ENCODE measurements around the gene PARVG.

The PARVG gene

DNA sequence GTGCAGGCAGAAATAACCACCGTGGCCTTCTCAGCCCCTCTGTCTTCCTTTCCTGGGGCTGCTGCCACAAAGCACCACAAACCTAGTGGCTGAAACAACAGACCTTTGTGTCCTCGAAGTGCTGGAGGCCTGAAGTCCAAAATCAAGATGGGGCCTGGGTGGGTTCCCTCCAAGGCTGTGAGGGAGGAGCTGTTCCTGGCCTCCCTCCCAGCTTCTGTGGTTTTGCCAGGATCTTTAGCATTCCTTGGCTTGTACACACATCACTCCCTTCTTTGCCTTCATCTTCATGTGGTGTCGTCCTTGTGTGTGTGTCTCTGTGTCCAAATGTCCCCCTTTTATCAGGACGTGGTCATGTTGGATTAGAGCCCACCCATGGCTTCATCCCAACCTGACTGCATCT lies 29.0 kb upstream of the PARVG start:
- H3K4me3 ChIP-seq (ENCODE audit: low read length), result no peak overlapping the region
- DNase-seq (ENCODE audit: low read depth, low spot score), result no peak

DNA sequence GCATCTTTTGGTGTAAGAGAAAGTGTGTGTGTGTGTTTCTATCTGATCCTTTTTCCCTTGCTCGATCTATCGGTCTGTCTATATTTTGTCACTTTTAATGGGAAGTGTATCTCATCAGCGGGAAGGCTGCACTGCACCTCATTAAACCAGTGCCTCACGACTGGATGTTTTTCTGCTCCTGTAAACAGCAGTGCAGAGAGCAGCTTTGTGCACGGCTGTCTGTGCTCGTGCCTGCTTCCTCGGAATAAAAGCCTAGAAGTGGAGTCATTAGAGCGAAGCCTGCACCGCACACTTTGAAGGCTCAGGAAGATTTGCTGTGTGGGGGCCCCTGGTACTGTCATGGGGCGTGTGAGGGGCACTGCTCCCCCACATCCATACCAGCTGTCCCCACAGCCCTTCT lies 27.0 kb upstream of the PARVG start:
- no peak for DNase-seq (ENCODE audit: low read depth, low spot score)
- no peak overlapping the region for H3K4me3 ChIP-seq (ENCODE audit: low read length)

DNA sequence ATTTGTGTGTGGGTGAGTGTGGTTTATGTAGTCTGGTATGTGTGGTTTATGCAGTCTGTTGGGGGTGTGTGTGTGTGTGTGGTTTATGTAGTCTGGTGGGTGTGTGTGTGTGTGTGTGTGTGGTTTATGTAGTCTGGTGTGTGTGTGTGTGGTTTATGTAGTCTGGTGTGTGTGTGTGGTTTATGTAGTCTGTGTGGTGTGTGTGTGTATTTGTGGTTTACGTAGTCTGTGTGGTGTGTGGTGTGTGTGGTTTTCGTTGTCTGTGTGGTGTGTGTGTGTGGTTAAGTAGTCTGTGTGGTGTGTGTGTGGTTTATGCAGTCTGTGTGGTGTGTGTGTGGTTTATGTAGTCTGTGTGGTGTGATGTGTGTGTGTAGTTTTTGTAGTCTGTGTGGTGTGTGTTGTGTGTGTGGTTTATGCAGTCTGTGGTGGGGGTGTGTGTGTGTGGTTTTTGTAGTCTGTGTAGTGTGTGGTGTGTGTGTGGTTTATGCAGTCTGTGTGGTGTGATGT lies 26.2 kb upstream of the PARVG start:
- peak; percentile 59 for DNase-seq (ENCODE audit: low read depth, low spot score)
- no peak overlapping the region for H3K4me3 ChIP-seq (ENCODE audit: low read length)

DNA sequence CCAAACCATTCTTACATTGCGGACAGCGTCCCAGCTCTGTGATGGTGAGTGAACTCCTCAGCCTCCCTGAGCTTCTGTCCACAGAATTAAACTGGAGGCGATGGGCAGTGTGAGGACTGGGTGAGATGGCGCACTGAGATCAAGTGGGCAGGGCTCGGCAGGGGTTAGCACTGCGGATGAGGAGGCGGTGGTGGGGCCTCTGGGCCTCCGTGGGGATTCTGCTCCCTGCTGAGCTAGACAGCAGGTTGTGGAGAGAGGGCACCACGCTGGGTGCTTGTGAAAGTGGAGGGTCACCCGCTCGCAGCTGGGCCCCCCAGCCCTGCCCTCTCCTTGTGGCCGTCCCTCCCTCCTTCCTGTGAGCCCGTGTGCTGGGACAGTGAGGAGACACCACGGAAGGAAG lies 25.6 kb upstream of the PARVG start:
- no peak overlapping the region for H3K4me3 ChIP-seq (ENCODE audit: low read length)
- no peak for DNase-seq (ENCODE audit: low read depth, low spot score)

DNA sequence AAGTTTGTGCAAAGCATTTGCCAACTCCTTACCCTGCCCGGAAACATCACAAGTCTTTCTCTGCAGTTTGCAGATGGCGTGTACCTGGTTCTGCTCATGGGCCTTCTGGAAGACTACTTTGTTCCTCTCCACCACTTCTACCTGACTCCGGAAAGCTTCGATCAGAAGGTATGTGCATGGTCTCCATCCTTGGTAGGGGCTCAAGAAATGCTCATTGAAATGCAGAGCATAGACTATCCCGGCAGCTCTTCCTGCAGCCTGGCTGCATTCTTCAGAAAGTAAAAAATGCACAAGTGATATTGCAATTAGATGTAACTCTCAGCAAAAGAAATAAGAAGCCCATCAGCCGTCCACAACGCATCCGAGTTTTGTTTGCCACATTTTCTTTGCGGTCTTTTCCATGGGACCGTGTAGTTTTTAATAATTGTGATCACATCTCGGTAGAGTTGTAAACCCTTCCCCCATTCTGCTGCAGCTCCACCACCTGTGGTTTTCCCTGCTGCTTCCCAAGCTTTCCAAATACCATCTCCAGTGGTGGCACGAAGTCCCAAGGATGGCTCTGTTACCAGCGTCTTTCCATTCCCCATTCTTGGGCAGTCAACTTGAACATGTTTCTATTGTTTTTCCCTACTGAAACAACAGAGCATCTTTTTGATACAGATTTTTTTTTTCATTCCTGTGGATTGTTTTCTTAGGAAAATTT lies 22.7 kb upstream of the PARVG start:
- H3K4me3 ChIP-seq (ENCODE audit: low read length), result no peak overlapping the region
- DNase-seq (ENCODE audit: low read depth, low spot score), result no peak

DNA sequence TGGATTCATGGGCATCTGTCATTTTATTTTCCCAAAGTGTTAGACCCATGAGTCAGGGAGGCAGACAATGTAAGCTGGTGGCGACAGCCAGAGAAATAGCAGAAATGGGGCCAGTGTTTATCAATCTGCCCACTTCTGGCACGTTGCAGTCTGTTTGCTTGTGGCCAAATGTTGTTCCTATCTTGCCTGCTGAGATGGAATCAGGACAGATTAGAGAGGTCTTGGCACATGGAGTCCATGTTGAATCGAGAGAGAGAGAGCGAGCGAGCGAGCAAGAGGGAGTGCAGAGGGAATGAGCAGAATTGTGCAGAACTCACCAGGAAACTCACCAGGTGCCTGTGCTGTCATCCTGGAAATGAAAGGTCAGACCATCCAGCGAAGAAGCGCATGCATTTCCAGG lies 21.9 kb upstream of the PARVG start:
- no peak overlapping the region for H3K4me3 ChIP-seq (ENCODE audit: low read length)
- no peak for DNase-seq (ENCODE audit: low read depth, low spot score)

DNA sequence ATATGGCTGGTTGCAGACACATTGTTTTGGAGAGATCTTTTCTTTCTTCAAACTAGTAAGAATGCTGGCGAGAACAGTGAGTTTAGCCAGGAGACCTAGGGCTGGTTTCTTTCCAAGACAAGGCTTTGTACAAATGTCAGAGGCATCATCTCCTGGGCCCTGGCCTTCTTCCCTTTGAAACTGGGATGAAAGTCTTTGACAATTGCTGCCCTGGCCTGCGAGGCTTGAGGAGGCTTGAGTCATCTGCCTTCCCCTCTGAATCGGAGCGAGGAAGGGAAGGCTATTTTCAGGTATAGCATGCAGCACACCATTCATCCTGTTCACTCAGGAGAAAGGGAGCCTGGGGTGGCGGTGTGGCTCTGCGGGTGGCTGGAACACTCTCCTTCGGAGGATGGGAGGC lies 21.5 kb upstream of the PARVG start:
- H3K4me3 ChIP-seq (ENCODE audit: low read length), result no peak overlapping the region
- DNase-seq (ENCODE audit: low read depth, low spot score), result no peak

DNA sequence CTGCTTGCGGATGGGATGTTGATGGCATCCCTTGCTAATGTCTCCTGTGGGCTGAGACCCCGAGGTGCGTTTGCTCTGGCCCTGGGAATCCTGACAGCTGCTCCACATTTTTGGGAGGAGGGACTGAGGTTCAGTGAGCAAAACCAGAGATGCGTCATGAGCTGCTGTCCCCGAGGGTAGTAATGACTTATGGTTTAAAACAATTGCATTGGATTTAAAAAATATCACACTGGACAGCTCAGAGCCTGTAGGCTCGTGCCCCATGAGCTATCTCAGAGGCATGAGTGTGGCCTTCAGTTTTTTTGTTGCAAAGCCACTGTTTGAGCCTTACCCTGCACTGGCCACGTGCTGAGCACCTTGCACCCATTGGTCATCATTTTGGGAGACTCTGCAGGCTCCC lies 20.9 kb upstream of the PARVG start:
- no peak overlapping the region for H3K4me3 ChIP-seq (ENCODE audit: low read length)
- DNase-seq (ENCODE audit: low read depth, low spot score), result no peak

DNA sequence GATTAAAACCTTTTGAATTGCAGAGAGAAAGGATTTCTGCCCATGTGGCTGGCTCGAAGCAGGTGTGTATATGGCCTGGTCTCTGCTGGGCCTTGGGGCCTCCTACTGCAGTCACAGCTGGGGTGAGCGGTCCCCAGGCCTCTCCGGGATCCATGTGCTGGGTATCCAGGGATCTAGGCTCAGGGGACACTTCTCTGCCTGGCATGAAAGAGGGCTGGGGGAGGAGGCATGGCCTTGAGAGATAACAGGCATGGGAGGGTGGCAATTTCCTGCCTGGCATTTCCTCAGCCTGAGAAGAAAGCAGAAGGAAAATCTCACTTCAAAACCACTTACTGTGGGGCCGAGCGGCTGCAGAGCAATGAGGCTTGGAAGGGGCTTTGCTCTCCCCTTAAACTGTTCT lies 20.3 kb upstream of the PARVG start:
- no peak overlapping the region for H3K4me3 ChIP-seq (ENCODE audit: low read length)
- no peak for DNase-seq (ENCODE audit: low read depth, low spot score)

DNA sequence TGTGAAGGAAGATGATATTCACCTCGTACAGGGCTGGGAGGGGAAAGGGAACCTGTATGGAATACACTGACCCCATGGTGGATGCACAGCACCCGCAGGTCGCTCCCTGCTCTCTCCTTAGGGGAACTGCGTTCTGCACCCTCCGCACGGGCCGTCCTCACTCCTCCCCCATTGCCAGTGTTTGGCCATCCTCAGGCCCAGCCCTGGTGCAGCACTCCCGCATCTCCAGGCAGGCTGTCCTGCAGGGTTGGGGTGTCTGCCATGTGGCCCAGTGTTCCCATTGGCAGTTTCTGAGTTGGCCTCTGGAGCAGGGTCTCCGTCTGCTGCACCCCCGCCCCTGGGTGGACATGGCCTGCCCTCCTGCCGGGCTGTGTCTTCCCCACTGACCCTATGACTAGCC lies 19.1 kb upstream of the PARVG start:
- DNase-seq (ENCODE audit: low read depth, low spot score), result no peak
- H3K4me3 ChIP-seq (ENCODE audit: low read length), result no peak overlapping the region

DNA sequence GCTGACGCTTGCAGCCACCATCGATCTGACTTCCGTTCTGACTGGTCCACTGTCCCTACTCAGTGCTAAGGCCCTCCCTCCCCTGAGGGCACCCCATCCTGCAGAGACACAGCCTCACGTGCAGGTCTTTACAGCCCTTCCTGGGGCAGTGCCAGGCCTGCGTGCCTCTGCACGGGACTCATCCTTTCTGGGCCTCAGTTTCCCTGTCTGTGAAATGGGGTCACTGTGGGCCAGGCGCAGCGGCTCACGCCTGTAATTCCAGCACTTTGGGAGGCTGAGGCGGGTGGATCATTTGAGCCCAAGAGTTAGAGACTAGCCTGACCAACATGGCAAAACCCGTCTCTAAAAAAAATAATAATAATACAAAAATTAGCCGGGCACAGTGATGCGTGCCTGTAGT lies 17.8 kb upstream of the PARVG start:
- H3K4me3 ChIP-seq (ENCODE audit: low read length), result no peak overlapping the region
- DNase-seq (ENCODE audit: low read depth, low spot score), result no peak

DNA sequence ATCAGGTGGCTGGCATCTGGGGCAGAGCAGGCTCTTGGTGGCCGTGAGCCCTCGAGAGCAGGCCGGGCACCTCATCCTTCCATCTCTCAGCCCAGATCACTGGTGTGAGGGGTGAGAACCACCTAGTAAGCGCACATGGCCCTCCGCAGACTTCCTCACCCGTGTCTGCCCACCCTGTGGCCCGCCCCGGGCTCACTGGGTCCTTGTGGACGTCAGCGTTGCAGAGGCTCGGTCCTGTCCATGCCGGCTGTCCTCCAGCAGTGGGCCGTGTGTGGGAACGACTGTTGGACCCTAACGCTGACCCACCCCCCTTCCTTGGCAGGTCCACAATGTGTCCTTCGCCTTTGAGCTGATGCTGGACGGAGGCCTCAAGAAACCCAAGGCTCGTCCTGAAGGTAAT lies 17.2 kb upstream of the PARVG start:
- no peak overlapping the region for H3K4me3 ChIP-seq (ENCODE audit: low read length)
- DNase-seq (ENCODE audit: low read depth, low spot score), result no peak

DNA sequence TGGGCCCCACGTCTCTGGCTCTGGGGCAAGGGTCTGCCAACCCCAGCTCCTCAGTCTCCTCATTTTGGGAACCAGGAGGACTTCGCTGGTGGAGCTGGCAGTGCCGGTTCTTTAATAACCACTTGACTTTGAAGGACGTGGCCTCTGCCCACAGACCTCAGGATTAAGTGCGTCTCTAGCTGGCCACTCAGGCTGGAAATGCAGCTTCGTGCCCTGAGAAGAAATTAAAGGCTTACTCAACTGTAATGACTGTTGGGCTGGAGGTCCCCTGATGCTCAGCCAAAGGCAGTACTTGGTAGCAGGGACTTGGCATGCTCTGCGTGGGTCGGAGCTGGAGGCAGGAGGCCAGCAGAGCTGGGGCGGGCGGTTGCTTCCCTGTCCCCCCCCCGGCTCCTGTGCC lies 16.7 kb upstream of the PARVG start:
- no peak for DNase-seq (ENCODE audit: low read depth, low spot score)
- H3K4me3 ChIP-seq (ENCODE audit: low read length), result no peak overlapping the region

DNA sequence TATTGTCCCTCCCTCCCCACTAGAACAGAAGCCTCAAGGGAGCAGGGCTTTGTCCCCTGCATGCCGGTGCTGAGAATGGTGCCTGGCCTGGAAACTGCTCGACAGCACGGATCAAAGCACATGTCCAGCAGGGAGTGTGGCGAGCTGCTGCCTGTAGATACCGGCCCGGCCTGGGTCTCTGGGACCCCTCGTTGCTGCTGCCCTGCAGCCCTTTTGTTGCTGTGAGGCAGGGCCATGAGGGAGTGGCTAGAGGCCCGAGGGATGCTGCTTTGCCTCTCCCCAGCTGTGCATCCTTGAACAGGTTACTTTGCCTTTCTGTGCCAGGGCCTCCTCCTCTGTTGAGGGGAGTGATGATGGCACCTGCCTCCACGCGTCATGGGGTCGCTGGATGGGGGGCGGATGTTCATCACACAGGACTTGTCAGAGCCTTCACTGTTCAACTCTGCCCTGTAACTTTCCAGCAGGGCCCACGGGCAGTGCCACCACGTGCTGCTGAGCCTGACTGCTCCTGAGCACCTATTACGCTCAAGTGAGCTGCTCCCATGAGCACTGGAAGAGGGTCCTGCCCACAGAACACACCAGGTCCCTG lies 15.3 kb upstream of the PARVG start:
- no peak overlapping the region for H3K4me3 ChIP-seq (ENCODE audit: low read length)
- no peak for DNase-seq (ENCODE audit: low read depth, low spot score)

DNA sequence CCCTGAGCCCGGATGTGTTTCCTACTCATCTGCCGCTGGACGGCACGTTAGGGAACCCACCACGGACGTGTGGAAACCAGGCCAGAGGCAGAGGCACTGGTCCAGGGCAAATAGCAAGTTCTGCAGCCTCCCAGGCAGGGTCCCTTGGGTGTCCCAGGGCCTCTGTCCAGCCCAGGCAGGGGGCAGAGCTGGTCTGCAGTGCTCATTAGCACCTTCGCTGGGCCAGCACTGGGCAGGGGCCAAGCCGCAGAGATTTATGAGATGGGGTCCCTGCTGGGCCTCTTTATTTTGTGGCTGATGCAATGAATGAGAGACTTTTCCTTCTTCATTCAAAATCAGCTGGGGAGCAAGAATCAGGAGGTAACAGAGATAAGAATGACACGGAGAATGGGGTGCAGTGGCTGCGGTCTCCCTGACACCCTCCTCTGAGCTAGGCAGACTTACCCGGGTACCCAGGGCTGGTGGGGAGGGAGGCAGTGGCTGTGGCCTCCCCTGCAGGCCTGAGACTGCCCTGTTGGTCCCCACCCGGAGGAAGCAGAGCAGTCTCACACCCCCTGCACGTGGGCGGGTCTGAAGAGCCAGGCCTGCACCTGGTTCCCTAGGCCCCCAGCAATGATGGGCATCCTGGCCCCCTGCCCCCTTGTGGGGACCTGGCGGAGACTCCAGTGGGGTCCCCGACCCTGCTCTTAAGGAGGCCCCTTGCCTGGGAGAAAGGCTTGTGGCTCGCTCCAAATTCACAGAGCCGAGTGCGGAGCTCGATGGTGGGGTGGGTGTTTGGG lies 14.0 kb upstream of the PARVG start:
- no peak overlapping the region for H3K4me3 ChIP-seq (ENCODE audit: low read length)
- DNase-seq (ENCODE audit: low read depth, low spot score), result no peak

DNA sequence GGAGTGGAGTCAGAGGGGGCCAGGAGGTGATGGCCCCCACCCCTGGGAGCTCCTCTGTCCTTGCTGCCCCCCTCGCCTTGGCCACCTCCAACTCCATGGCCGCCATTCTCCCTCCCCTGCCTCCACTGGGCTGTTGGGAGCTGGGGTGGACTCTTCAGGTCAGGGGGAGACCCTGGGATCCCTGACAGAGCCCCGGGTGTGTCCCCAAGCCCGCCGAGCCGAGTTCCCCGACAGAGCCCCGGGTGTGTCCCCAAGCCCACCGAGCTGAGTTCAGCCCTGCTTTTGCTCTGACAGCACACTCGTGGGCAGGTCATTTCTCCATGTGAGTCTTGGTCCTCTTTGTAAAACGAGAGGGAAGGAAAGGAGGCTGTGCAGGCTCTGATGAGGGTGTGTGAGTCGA lies 13.2 kb upstream of the PARVG start:
- no peak for DNase-seq (ENCODE audit: low read depth, low spot score)
- H3K4me3 ChIP-seq (ENCODE audit: low read length), result no peak overlapping the region

DNA sequence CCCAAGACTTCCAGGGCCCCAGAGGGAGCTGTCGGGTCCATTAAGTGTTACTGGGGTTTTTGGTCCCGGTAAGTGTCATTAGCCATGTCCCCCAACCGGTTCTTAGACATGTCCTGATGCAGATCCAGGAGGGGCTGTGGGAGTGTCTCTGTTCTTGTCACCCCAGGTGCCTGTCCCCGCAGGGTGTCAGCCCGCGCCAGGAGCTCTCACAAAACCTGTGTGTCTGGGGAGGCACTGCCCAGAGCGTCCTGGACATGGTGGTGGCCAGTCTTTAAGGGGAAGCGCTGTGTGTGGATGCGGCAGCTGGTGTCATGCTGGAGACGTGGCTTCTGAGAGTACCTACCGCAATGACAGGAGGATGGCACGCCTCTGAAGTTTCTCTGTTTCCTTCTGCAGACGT lies 12.5 kb upstream of the PARVG start:
- no peak for DNase-seq (ENCODE audit: low read depth, low spot score)
- no peak overlapping the region for H3K4me3 ChIP-seq (ENCODE audit: low read length)

DNA sequence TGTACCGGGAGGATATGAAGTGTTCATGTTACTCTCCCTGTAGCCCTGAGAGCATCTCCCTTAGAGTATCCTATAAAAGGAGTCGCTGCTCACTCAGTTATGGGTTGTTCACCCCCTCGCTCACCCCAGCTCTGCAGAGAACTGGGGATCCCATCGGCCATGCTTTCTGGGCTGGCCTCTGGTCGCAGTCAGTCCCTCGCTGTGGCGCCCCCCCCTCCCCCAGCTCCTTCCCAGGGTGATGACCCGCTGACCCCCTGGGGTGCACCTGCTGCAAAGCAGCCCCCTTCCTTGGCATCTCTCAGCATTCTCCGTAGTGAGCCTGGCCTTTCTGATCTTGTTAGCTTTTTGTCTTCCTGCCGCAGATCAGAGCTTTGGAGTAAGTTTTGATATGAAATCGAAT lies 10.3 kb upstream of the PARVG start:
- DNase-seq (ENCODE audit: low read depth, low spot score), result no peak

DNA sequence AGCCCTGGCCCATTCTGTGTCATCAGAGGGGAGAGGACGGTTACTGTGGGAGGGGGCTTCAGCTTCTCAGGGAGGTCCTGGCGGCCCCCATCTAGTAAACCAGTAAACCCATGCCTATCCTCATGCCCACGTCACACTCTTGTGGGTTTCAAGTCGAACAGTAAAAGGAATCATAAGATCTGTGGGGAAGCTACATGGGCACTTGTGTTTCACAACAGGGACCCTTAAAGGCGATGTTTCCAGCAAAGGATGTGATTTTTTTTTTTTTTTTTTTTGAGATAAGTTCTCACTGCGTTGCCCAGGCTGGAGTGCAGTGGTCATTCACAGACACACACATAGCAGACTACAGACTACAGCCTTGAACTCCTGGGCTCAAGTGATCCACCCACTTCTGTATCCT lies 9.2 kb upstream of the PARVG start:
- DNase-seq (ENCODE audit: low read depth, low spot score), result no peak
- no peak overlapping the region for H3K4me3 ChIP-seq (ENCODE audit: low read length)

More for the DNA sequence above, 10.3 kb upstream of the PARVG start:
- no peak overlapping the region for H3K4me3 ChIP-seq (ENCODE audit: low read length)

DNA sequence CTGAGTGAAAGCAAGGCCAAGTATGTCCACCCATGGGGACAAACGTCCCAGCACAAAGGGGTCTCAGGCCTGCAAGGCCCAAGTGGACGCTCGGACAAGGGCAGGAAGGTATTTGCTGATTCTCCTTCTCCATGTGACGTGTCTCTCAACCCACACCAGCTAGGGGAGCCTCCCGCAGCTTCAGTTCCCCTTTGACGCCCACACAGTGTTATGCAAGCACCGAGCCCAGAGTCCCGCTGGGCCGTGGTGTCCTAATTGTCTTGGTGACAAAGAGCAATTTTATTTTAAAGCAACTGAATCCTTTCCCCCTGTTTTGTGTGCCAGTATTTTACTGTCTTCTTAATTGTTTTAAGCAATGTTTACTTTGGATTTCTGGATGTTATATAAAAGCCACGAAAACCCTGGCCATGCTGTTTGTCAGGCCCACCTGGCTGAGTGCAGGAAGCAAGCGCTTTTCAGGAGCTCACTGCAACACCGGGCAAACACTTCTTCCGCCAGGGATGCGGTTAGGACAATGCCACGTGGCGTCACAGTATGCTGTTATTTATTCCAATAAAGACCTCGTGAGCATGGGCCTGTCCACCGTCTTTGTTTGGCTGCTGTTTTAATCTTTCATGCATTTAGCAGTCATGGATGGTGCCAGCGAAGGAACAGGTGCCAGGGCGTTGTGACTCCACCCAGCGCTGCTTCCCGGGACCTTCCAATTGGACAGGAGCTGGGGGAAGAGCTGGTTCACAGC lies 8.2 kb upstream of the PARVG start:
- H3K4me3 ChIP-seq (ENCODE audit: low read length), result no peak overlapping the region
- no peak for DNase-seq (ENCODE audit: low read depth, low spot score)

Measured in Jurkat, Clone E6-1 (cell line).